Measurements from ENCODE around the gene FAM200B. TPM values are rescaled to one million over a fixed set of nuclear protein-coding genes. Genes with fewer than 3 reads are reported as not detected.

FAM200B gene
- total and polyA plus RNA-seq, 4 donors: 11.8 to 45.7 (median 16.9) TPM

DNA sequence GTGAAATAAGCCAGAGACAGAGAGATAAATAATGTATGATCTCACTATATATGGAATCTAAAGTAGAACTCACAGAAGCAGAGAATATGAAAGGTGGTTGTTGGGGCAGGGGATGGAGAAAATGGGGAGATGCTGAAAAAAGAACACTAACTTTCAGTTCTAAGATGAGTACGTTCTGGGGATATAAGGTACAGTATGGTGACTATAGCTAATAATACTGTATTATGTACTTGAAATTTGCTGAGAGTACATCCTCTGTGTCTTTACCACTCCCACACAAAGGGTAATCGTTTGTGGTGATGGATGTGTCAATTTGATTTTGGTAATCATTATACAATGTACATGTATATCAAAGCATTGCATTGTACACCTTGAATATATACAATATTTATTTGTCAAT lies 33.0 kb upstream of the FAM200B start:
- no peaks in the 10 kb centered on the region for H3K36me3 ChIP-seq (ENCODE audit: control insufficient read depth in 4 of 4, insufficient read depth in 3 of 4, low read depth in 1 of 4, low read length in 3 of 4)
- H3K27ac ChIP-seq (ENCODE audit: low read depth in 1 of 2, low read length in 2 of 2): no peak overlapping the region
- DNase-seq (ENCODE audit: low spot score): no peak
- H3K27me3 ChIP-seq (ENCODE audit: control insufficient read depth in 4 of 4, insufficient read depth in 4 of 4, low read length in 3 of 4): no peaks in the 10 kb centered on the region
- no peak overlapping the region for H3K4me3 ChIP-seq (ENCODE audit: low read depth in 1 of 3, low read length in 3 of 3)
- H3K4me1 ChIP-seq (ENCODE audit: control insufficient read depth in 4 of 4, insufficient read depth in 4 of 4, low read length in 3 of 4): peaks cover 12 to 54% (median 41%) of the 10 kb centered on the region in 4 donors
- no peak overlapping the region for H3K9ac ChIP-seq (ENCODE audit: low read depth in 1 of 2, low read length in 2 of 2)
- no peaks in the 10 kb centered on the region for H3K9me3 ChIP-seq (ENCODE audit: control insufficient read depth in 4 of 4, low read length in 3 of 4)
- 52% methylated on average over 2 of the region's 2 CpGs for WGBS
- TF ChIP-seq, protein P1, sequence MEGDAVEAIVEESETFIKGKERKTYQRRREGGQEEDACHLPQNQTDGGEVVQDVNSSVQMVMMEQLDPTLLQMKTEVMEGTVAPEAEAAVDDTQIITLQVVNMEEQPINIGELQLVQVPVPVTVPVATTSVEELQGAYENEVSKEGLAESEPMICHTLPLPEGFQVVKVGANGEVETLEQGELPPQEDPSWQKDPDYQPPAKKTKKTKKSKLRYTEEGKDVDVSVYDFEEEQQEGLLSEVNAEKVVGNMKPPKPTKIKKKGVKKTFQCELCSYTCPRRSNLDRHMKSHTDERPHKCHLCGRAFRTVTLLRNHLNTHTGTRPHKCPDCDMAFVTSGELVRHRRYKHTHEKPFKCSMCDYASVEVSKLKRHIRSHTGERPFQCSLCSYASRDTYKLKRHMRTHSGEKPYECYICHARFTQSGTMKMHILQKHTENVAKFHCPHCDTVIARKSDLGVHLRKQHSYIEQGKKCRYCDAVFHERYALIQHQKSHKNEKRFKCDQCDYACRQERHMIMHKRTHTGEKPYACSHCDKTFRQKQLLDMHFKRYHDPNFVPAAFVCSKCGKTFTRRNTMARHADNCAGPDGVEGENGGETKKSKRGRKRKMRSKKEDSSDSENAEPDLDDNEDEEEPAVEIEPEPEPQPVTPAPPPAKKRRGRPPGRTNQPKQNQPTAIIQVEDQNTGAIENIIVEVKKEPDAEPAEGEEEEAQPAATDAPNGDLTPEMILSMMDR (IDR thresholded peaks at IDR 0.05; ENCODE audit: low read depth, low read length, missing input control): no peak
- TF ChIP-seq NR2F2 (IDR thresholded peaks at IDR 0.05): no peak
- no peak for TF ChIP-seq TAF1 (conservative IDR thresholded peaks at IDR 0.05)
- no peak for TF ChIP-seq JUND (IDR thresholded peaks at IDR 0.05)
- TF ChIP-seq, protein P2, sequence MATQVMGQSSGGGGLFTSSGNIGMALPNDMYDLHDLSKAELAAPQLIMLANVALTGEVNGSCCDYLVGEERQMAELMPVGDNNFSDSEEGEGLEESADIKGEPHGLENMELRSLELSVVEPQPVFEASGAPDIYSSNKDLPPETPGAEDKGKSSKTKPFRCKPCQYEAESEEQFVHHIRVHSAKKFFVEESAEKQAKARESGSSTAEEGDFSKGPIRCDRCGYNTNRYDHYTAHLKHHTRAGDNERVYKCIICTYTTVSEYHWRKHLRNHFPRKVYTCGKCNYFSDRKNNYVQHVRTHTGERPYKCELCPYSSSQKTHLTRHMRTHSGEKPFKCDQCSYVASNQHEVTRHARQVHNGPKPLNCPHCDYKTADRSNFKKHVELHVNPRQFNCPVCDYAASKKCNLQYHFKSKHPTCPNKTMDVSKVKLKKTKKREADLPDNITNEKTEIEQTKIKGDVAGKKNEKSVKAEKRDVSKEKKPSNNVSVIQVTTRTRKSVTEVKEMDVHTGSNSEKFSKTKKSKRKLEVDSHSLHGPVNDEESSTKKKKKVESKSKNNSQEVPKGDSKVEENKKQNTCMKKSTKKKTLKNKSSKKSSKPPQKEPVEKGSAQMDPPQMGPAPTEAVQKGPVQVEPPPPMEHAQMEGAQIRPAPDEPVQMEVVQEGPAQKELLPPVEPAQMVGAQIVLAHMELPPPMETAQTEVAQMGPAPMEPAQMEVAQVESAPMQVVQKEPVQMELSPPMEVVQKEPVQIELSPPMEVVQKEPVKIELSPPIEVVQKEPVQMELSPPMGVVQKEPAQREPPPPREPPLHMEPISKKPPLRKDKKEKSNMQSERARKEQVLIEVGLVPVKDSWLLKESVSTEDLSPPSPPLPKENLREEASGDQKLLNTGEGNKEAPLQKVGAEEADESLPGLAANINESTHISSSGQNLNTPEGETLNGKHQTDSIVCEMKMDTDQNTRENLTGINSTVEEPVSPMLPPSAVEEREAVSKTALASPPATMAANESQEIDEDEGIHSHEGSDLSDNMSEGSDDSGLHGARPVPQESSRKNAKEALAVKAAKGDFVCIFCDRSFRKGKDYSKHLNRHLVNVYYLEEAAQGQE (IDR thresholded peaks at IDR 0.05): no peak
- TF ChIP-seq FOXA1 (IDR thresholded peaks at IDR 0.05): no peak
- TF ChIP-seq RXRA (IDR thresholded peaks at IDR 0.05): no peak
- TF ChIP-seq, protein P3, sequence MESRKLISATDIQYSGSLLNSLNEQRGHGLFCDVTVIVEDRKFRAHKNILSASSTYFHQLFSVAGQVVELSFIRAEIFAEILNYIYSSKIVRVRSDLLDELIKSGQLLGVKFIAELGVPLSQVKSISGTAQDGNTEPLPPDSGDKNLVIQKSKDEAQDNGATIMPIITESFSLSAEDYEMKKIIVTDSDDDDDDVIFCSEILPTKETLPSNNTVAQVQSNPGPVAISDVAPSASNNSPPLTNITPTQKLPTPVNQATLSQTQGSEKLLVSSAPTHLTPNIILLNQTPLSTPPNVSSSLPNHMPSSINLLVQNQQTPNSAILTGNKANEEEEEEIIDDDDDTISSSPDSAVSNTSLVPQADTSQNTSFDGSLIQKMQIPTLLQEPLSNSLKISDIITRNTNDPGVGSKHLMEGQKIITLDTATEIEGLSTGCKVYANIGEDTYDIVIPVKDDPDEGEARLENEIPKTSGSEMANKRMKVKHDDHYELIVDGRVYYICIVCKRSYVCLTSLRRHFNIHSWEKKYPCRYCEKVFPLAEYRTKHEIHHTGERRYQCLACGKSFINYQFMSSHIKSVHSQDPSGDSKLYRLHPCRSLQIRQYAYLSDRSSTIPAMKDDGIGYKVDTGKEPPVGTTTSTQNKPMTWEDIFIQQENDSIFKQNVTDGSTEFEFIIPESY (IDR thresholded peaks at IDR 0.05): no peak
- no peak for TF ChIP-seq RAD21 (IDR thresholded peaks at IDR 0.05)

DNA sequence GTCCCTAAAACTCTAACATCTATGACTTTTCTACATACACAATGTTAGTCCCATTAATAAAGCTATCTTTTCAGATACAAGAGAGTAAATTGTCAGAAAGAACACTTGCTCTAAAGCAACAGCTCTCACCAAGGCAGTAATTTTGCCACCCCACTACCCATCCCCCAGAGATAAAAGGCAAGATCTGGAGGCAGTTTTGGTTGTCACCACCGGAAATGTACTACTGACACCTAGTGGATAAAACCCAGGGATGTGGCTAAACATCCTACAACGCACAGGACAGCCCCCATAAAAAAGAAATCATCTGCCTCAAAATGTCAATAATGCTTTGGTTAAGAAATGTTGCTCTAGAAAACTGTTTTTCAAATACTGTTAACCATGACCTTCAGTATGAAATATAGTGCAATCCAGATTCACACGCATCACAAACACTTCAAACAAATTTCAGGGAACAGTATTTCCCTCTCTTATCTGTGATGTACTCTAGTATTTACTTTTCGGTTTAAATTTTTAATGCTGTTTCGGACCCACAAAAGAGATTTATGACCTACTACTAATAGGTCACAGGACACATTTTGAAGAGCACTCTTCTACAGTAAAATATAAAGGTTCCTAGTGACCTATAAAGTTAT lies 31.6 kb upstream of the FAM200B start:
- peaks cover 12 to 58% (median 42%) of the 10 kb centered on the region in 4 donors for H3K4me1 ChIP-seq (ENCODE audit: control insufficient read depth in 4 of 4, insufficient read depth in 4 of 4, low read length in 3 of 4)
- DNase-seq (ENCODE audit: low spot score): peak; percentile 41
- peak; percentile 18 for TF ChIP-seq HNF4G (IDR thresholded peaks at IDR 0.05)
- TF ChIP-seq, protein P2 (IDR thresholded peaks at IDR 0.05): no peak
- TF ChIP-seq RXRA (IDR thresholded peaks at IDR 0.05): peak in 1 of 2 donors; percentile 18
- TF ChIP-seq, protein P4, sequence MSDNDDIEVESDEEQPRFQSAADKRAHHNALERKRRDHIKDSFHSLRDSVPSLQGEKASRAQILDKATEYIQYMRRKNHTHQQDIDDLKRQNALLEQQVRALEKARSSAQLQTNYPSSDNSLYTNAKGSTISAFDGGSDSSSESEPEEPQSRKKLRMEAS (IDR thresholded peaks at IDR 0.05): no peak
- peak in 1 of 2 donors; percentile 44 for TF ChIP-seq GABPA (IDR thresholded peaks at IDR 0.05 in 1 of 2, conservative IDR thresholded peaks at IDR 0.05 in 1 of 2)
- TF ChIP-seq HNF4A (conservative IDR thresholded peaks at IDR 0.05): no peak
- TF ChIP-seq, protein P5, sequence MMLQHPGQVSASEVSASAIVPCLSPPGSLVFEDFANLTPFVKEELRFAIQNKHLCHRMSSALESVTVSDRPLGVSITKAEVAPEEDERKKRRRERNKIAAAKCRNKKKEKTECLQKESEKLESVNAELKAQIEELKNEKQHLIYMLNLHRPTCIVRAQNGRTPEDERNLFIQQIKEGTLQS (IDR thresholded peaks at IDR 0.05): no peak
- no peak for TF ChIP-seq NR2F2 (IDR thresholded peaks at IDR 0.05)
- TF ChIP-seq, protein P1 (IDR thresholded peaks at IDR 0.05; ENCODE audit: low read depth, low read length, missing input control): peak; percentile 66

More for the DNA sequence above, 31.6 kb upstream of the FAM200B start:
- Histone ChIP-seq H3K9ac (ENCODE audit: low read depth in 1 of 2, low read length in 2 of 2) (peak overlapping the region in 1 of 2 donors; percentile 64), H3K27me3 (ENCODE audit: control insufficient read depth in 4 of 4, insufficient read depth in 4 of 4, low read length in 3 of 4) (no peaks in the 10 kb centered on the region), H3K27ac (ENCODE audit: low read depth in 1 of 2, low read length in 2 of 2) (peak overlapping the region in 1 of 2 donors; percentile 2), H3K36me3 (ENCODE audit: control insufficient read depth in 4 of 4, insufficient read depth in 3 of 4, low read depth in 1 of 4, low read length in 3 of 4) (no peaks in the 10 kb centered on the region), H3K4me3 (ENCODE audit: low read depth in 1 of 3, low read length in 3 of 3) (no peak overlapping the region), H3K9me3 (ENCODE audit: control insufficient read depth in 4 of 4, low read length in 3 of 4) (no peaks in the 10 kb centered on the region)
- 8% methylated on average over 5 of the region's 5 CpGs for WGBS
